Erythroblast (primary cell): ENCODE measurements around the gene LHX3.

Experiments used
- GATA1 ChIP-seq: IDR thresholded peaks from 2 replicates; pipeline ENCODE4 v1.6.1; 2011; ENCODE audit warnings: low read depth, mild to moderate bottlenecking, control low read depth, low read length, moderate library complexity
- POLR2A ChIP-seq: IDR thresholded peaks from 2 replicates; pipeline ENCODE4 v1.6.1; 2011; ENCODE audit warnings: mild to moderate bottlenecking, low read length

- TF ChIP-seq POLR2A (no peak), GATA1 (no peak)
Observed at GRCh38 chr9:136151848-136152542, 52.9 kb downstream of the LHX3 start.
